ENCODE measurements around the gene SEZ6L2.

The SEZ6L2 gene

GRCh38 chr16:29926711-29927052 lies 27.3 kb upstream of the SEZ6L2 start:
- no peaks in the 10 kb centered on the region for H3K27me3 ChIP-seq
- no peaks in the 10 kb centered on the region for H3K4me1 ChIP-seq
- H3K4me3 ChIP-seq (ENCODE audit: low read depth, low read length): peak overlapping the region; percentile 82
- TF ChIP-seq CTCF (IDR thresholded peaks at IDR 0.05; ENCODE audit: low read depth, low read length): no peak
- H3K9me3 ChIP-seq: no peaks in the 10 kb centered on the region
- no peaks in the 10 kb centered on the region for H3K36me3 ChIP-seq
- DNase-seq: peak; percentile 20

- Histone ChIP-seq H3K36me3 (no peaks in the 10 kb centered on the region), H3K4me3 (ENCODE audit: low read depth, low read length) (peak within 1 kb of the TSS; percentile 82), H3K27me3 (no peaks in the 10 kb centered on the region), H3K9me3 (no peaks in the 10 kb centered on the region), H3K4me1 (no peaks in the 10 kb centered on the region)
- peak; percentile 91 for DNase-seq
- no peak for TF ChIP-seq CTCF (IDR thresholded peaks at IDR 0.05; ENCODE audit: low read depth, low read length)
Observed at GRCh38 chr16:29925781-29926710, 26.7 kb upstream of the SEZ6L2 start, which contains the start of gene KCTD13. Gene KCTD13 (minus strand): TSS chr16:29926226. CDS start chr16:29926033, 193 bp downstream.

- Histone ChIP-seq H3K4me1 (no peaks in the 10 kb centered on the region), H3K36me3 (no peaks in the 10 kb centered on the region), H3K4me3 (ENCODE audit: low read depth, low read length) (peak overlapping the region; percentile 82), H3K9me3 (no peaks in the 10 kb centered on the region), H3K27me3 (no peaks in the 10 kb centered on the region)
- DNase-seq: no peak
- no peak for TF ChIP-seq CTCF (IDR thresholded peaks at IDR 0.05; ENCODE audit: low read depth, low read length)
Observed at GRCh38 chr16:29925105-29925756, 25.9 kb upstream of the SEZ6L2 start.

GRCh38 chr16:29922986-29923501 lies 23.7 kb upstream of the SEZ6L2 start:
- TF ChIP-seq CTCF (IDR thresholded peaks at IDR 0.05; ENCODE audit: low read depth, low read length): no peak
- no peaks in the 10 kb centered on the region for H3K27me3 ChIP-seq

GRCh38 chr16:29922326-29922725 lies 23.0 kb upstream of the SEZ6L2 start:
- DNase-seq: no peak
- H3K36me3 ChIP-seq: no peaks in the 10 kb centered on the region; the same call in 1 of the 2 replicates
- no peaks in the 10 kb centered on the region for H3K27me3 ChIP-seq
- H3K4me1 ChIP-seq: no peaks in the 10 kb centered on the region
- TF ChIP-seq CTCF (IDR thresholded peaks at IDR 0.05; ENCODE audit: low read depth, low read length): no peak
- no peak overlapping the region for H3K4me3 ChIP-seq (ENCODE audit: low read depth, low read length)
- H3K9me3 ChIP-seq: no peaks in the 10 kb centered on the region

More at GRCh38 chr16:29922986-29923501, 23.7 kb upstream of the SEZ6L2 start:
- Histone ChIP-seq H3K9me3 (no peaks in the 10 kb centered on the region), H3K36me3 (no peaks in the 10 kb centered on the region; the same call in 1 of the 2 replicates), H3K4me3 (ENCODE audit: low read depth, low read length) (no peak overlapping the region), H3K4me1 (no peaks in the 10 kb centered on the region)
- no peak for DNase-seq
